Measurements from ENCODE around the gene TAAR8. TPM values are rescaled to one million over a fixed set of nuclear protein-coding genes. Genes with fewer than 3 reads are reported as not detected.

TAAR8 gene
- not detected for total RNA-seq
- long read RNA-seq: 0 reads

- intact Hi-C loops (cut with DNase I): no loop called here
- no peaks in the 10 kb centered on the region for H3K27me3 ChIP-seq
- no peak for DNase-seq
Measured at GRCh38 chr6:132552372-132552771, at the start of gene TAAR8. TSS of gene TAAR8 (plus strand) at chr6:132552672. CDS start at chr6:132552693, 21 bp downstream.

GRCh38 chr6:132504757-132505156 lies 47.7 kb upstream of the TAAR8 start:
- WGBS (ENCODE audit: insufficient coverage, low coverage, low lambda C conversion rate, missing lambda C conversion rate): 83% methylated on average over 5 of the region's 5 CpGs
- no peak for TF ChIP-seq CTCF (IDR thresholded peaks at IDR 0.05)
- TF ChIP-seq POLR2A (IDR thresholded peaks at IDR 0.05): no peak
- intact Hi-C loops (cut with DNase I): no loop called here
- ATAC-seq (no peak), DNase-seq (no peak)
- Histone ChIP-seq H3K36me3 (peaks cover 0 to 14% (median 5%) of the 10 kb centered on the region in 4 donors), H3K27ac (no peak overlapping the region), H3K27me3 (no peaks in the 10 kb centered on the region), H3K9me3 (no peaks in the 10 kb centered on the region), H3K4me1 (no peaks in the 10 kb centered on the region), H3K4me3 (no peak overlapping the region)

More at GRCh38 chr6:132552372-132552771, at the start of gene TAAR8:
- no peaks in the 10 kb centered on the region for H3K36me3 ChIP-seq
- H3K4me1 ChIP-seq: no peaks in the 10 kb centered on the region
- ATAC-seq: no peak
- WGBS (ENCODE audit: insufficient coverage, low coverage, low lambda C conversion rate, missing lambda C conversion rate): 75% methylated on average over 2 of the region's 2 CpGs
- no peak within 1 kb of the TSS for H3K4me3 ChIP-seq
- TF ChIP-seq CTCF (IDR thresholded peaks at IDR 0.05) (no peak), POLR2A (IDR thresholded peaks at IDR 0.05) (no peak)
- H3K9me3 ChIP-seq: no peaks in the 10 kb centered on the region
- H3K27ac ChIP-seq: no peak within 1 kb of the TSS

- no peaks in the 10 kb centered on the region for H3K4me1 ChIP-seq
- no peak overlapping the region for H3K27ac ChIP-seq
- TF ChIP-seq POLR2A (IDR thresholded peaks at IDR 0.05) (no peak), CTCF (IDR thresholded peaks at IDR 0.05) (no peak)
- H3K4me3 ChIP-seq: no peak overlapping the region
- DNase-seq: no peak
- intact Hi-C loops (cut with DNase I): no loop called here
- H3K27me3 ChIP-seq: no peaks in the 10 kb centered on the region
- H3K36me3 ChIP-seq: peaks cover 0 to 14% (median 5%) of the 10 kb centered on the region in 4 donors
- WGBS (ENCODE audit: insufficient coverage, low coverage, low lambda C conversion rate, missing lambda C conversion rate): no CpG with 5 or more reads among the region's 1 CpG
- no peaks in the 10 kb centered on the region for H3K9me3 ChIP-seq
- ATAC-seq: no peak
Measured at GRCh38 chr6:132505158-132505557, 47.3 kb upstream of the TAAR8 start.

GRCh38 chr6:132506461-132506860 lies 46.0 kb upstream of the TAAR8 start:
- H3K27me3 ChIP-seq: no peaks in the 10 kb centered on the region
- no peak overlapping the region for H3K27ac ChIP-seq
- no peak for DNase-seq
- no peaks in the 10 kb centered on the region for H3K9me3 ChIP-seq
- 57% methylated on average over 2 of the region's 2 CpGs for WGBS (ENCODE audit: insufficient coverage, low coverage, low lambda C conversion rate, missing lambda C conversion rate)
- H3K4me3 ChIP-seq: no peak overlapping the region
- TF ChIP-seq CTCF (IDR thresholded peaks at IDR 0.05) (no peak), POLR2A (IDR thresholded peaks at IDR 0.05) (no peak)
- peaks cover 0 to 2% (median 0%) of the 10 kb centered on the region in 4 donors for H3K4me1 ChIP-seq
- peaks cover 0 to 10% (median 4%) of the 10 kb centered on the region in 4 donors for H3K36me3 ChIP-seq
- intact Hi-C loops (cut with DNase I): no loop called here
- ATAC-seq: no peak

Data from right lobe of liver (tissue), 6 donors.